Measurements from ENCODE around the gene RIMKLB.

DNA sequence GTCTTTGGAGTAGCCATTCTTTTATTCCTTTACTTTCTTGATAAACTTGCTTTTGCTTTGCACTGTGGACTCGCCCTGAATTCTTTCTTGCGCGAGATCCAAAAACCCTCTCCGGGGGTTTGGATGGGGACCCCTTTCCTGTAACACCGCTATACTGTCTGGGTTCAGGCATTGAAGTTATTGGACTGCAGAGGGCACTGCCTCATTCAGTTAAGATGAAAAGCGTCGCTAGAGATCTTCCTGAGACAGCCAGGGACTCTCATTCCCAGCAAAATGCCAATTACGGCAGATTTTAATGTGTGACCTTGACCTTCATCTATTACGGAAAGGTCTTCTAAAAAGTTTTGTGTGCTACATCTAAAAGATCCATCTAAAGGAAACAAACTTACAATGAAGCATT is 17.3 kb upstream of the RIMKLB start:
- TF ChIP-seq POLR2AphosphoS5 (IDR thresholded peaks at IDR 0.05; ENCODE audit: low read depth, low read length) (no peak), CTCF (IDR thresholded peaks at IDR 0.05 in 2 of 3, conservative IDR thresholded peaks at IDR 0.05 in 1 of 3; ENCODE audit: borderline replicate concordance in 1 of 3, insufficient read depth in 1 of 3, low read depth in 2 of 3, low read length in 2 of 3) (no peak; a peak in 1 of 6 replicates), ZFX (IDR thresholded peaks at IDR 0.05) (no peak)

All from HCT116 (cell line).